Measurements from ENCODE around the gene DHDDS. TPM values are rescaled to one million over a fixed set of nuclear protein-coding genes. Genes with fewer than 3 reads are reported as not detected.

DHDDS gene
- 30.1 and 38.5 TPM in 2 replicates for polyA plus RNA-seq

GRCh38 chr1:26431979-26432695 lies at the start of gene DHDDS:
Gene DHDDS, plus strand, starts transcription at chr1:26432321. Its CDS starts 625 bp downstream, at chr1:26432946.

GRCh38 chr1:26410706-26411623 lies 21.2 kb upstream of the DHDDS start, which contains the start of gene LIN28A:
Gene LIN28A, plus strand, starts transcription at chr1:26410817. Its CDS starts 75 bp downstream, at chr1:26410892.

GRCh38 chr1:26472320-26472900 lies 40.3 kb downstream of the DHDDS start, which contains the start of gene HMGN2:
Gene HMGN2, plus strand, starts transcription at chr1:26472440. Its CDS starts 173 bp downstream, at chr1:26472613.

Other genes with a start within 250 kb of the DHDDS start
- not detected in 2 replicates for gene CATSPER4, start 241.7 kb upstream of the DHDDS start, polyA plus RNA-seq
- 1.9 and 2.0 TPM in 2 replicates for gene CEP85, start 198.1 kb upstream of the DHDDS start, polyA plus RNA-seq
- gene SH3BGRL3, start 152.2 kb upstream of the DHDDS start, polyA plus RNA-seq: 300 and 473 TPM in 2 replicates
- gene UBXN11, start 125.7 kb upstream of the DHDDS start, polyA plus RNA-seq: 5.2 and 6.2 TPM in 2 replicates
- 2.4 TPM in 1 of 2 replicates, not detected in the other for gene CD52, start 114.4 kb upstream of the DHDDS start, polyA plus RNA-seq
- not detected in 2 replicates for gene CRYBG2, start 78.2 kb upstream of the DHDDS start, polyA plus RNA-seq
- 0.34 TPM in 1 of 2 replicates, not detected in the other for gene ZNF683, start 59.6 kb upstream of the DHDDS start, polyA plus RNA-seq
- not detected in 2 replicates for gene LIN28A, start 21.5 kb upstream of the DHDDS start, polyA plus RNA-seq
- gene HMGN2, start 40.1 kb downstream of the DHDDS start, polyA plus RNA-seq: 145 and 146 TPM in 2 replicates
- 0.10 and 0.42 TPM in 2 replicates for gene RPS6KA1, start 97.4 kb downstream of the DHDDS start, polyA plus RNA-seq

All from Purkinje cell (primary cell).